Colon (tissue), 2 donors: Measurements from ENCODE around the gene EEF2K.
"Not testable (repeated sequence)": the region's sequence is repeated elsewhere in the genome, so short reads cannot be mapped to it uniquely, and the experiment has no call there.

ENCODE experiments used
- FAIRE-seq: peaks from 2 replicates; lab custom pipeline; 2012; peaks lifted over from hg19 to GRCh38; lab: Jason Lieb, UNC
- donor health status: control.
- donor health status: control.

Gene EEF2K

DNA sequence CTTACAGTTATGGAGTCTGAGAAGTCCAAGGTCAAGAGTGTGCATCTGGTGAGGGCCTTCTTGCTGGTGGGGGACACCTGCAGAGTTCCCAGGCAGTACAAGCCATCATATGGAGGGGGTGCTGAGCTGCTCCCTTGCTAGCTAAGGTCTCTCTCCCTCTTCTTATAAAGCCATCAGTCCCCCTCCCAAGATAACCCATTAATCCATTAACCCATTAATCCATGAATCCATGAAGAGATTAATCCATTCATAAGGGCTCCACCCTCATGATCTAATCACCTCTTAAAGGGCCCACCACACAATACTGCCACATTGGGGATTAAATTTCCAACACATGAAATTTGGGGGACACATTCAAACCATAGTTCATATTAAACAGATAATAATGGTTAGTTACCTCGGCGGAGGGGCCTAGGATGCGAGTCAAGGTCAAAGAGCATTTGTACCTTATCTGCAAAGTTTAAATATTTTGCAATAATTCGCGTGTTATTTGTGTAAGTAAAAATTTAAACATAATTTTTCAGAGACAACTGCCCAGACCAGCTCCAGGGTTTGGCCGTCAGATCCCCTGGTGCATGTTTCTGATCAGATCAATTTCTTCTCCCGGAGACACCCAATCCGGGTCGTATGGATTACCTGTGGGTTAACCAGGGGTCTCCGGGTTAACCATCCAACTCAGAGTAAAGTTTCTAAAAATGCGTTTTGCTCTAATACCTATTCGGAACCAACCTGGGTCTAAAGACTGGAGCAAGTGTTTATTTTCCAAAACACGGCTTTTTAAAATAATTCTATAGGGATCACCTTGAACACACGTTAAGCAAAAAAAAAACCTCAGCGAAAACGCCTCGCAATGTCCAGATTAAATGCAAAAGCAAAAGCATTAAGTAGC, 90.4 kb downstream of the EEF2K start:
- FAIRE-seq, result no peak

GRCh38 chr16:22297114-22297870, 91.2 kb downstream of the EEF2K start, which contains the start of gene POLR3E:
TSS of gene POLR3E (plus strand) at chr16:22297409. CDS start at chr16:22302969, 5,560 bp downstream.
- FAIRE-seq, result no peak

GRCh38 chr16:22297871-22298733, 92.0 kb downstream of the EEF2K start:
- no peak for FAIRE-seq

DNA sequence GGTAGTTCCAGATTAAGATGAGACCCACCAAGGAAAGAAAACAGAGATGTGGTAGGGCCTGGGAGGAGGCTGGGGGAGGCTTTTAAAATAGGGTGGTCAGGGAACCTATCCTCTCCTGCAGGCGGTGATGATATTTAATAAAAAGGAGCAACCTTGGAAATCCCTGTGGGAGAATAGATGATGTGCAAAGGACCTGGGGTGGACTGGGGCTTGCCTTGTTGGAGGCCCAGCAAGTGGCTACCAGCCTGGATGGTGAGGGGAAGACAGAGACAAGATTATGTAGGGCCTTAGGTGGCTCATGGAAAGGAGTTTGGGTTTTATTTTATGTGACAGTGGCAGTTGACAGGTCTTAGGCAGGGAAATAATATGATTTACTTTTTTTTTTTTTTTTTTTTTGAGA, 93.0 kb downstream of the EEF2K start:
- FAIRE-seq, result no peak

DNA sequence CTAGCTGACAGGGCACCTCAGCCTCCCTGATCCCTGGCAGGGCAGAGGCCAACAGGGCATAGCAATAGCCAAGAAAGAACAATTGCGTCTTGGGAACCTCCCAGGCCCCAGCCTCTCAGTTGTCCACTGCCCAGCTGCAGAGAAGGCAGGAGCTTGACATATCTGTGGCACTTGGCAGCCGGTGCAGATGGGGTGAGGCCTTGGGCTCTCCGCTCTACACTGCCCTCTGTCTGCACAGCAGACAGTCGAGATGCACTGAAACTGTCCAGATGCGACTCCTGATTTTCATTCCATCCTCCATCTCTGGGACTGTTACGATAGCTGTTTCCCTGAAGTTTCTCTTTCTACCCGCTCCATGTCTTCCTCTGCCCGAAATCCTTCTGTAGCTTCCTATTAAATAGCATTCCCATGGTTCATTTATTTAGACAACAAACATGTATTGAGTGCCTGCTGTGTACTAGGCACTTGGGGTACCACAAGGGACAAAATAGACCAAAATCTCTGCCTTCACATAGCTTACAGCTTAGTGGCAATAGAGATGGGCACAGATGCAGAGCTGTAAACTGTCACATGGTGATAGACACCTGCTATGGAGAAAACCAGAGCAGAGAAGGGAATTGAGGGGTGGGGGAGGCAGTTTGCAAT, 94.5 kb downstream of the EEF2K start:
- no peak for FAIRE-seq

DNA sequence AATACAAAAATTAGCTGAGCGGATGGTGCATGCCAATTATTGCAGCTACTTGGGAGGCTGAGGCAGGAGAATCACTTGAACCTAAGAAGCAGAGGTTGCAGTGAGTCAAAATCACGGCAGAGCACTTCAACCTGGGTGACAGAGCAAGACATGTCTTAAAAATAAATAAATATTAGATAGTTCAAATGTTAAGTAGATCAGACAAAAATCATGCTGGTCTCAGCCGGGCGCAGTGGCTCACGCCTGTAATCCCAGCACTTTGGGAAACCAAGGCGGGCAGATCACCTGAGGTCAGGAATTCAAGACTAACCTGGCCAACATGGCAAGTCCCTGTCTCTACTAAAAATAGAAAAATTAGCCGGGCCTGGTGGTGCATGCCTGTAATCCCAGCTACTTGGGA, 95.3 kb downstream of the EEF2K start:
- FAIRE-seq, result not testable (repeated sequence)

DNA sequence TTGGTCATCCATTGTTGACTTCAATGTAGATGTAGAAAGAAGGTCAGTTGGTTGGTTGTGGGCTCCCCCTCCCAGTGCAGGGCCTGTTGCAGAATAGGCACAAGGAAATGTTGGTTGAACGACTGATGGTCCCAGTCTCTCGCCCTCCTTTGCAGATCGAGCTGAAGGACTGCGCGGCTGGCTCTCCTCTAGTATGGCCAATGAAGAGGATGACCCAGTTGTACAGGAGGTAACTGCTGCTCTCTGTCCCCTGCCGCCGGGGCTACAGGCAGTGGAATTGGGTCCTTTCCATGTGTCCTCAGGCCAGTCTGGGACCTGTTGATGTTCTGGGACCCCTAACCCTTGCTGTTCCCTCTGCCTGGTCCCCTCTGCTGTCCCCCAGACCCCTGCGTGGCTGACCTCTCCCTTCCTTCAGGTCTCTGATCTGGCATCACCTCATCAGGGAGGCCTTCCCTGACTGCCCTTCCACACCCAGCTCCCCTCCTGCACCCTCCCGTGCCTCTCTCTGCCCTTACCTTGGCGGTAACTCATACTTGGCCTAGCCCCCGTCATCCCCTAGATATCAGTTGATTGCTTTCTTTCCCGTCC, 96.8 kb downstream of the EEF2K start:
- no peak for FAIRE-seq

DNA sequence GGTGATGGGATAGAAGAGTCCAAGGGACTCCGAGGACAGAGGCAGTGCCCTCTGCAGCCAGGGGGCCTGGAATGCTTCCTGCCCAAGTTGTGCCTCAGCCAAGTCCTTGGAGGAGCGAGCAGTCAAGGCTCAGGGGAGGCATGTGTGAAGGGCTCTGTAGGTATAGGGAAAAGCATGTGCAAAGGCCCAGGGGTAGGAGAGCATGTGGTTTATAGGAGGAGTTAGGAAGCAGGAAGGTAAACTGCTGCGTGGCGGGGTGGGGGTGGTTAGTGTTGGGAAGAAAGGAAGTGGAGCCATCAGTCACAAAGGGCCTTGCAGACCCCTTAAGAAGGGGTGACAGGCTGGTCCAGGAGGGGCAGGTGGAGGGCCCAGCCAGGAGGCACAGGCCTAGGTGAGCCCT, 98.3 kb downstream of the EEF2K start:
- FAIRE-seq, result no peak

DNA sequence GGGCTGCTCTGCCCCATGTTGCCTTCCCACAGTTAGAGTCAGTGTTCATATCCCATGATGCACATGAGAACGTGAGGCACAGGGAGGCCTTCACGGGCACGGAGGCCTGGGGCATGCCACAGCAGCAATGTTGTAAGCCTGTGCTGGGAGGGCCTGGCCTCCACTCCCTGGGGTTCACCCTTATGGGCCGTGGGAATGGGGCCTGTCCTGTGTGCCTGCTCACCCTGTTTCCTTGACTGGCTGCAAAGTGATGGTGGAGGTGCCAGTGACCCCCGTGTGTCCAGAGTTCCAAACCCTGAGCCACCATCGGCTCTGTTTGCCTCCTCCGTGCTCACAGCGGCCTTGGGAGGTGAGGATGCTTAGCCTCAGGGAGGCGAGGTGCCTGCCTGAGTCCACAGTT, 100.7 kb downstream of the EEF2K start:
- FAIRE-seq, result no peak

- FAIRE-seq, result no peak
These were observed 101.8 kb downstream of the EEF2K start for GRCh38 chr16:22307838-22308237.

DNA sequence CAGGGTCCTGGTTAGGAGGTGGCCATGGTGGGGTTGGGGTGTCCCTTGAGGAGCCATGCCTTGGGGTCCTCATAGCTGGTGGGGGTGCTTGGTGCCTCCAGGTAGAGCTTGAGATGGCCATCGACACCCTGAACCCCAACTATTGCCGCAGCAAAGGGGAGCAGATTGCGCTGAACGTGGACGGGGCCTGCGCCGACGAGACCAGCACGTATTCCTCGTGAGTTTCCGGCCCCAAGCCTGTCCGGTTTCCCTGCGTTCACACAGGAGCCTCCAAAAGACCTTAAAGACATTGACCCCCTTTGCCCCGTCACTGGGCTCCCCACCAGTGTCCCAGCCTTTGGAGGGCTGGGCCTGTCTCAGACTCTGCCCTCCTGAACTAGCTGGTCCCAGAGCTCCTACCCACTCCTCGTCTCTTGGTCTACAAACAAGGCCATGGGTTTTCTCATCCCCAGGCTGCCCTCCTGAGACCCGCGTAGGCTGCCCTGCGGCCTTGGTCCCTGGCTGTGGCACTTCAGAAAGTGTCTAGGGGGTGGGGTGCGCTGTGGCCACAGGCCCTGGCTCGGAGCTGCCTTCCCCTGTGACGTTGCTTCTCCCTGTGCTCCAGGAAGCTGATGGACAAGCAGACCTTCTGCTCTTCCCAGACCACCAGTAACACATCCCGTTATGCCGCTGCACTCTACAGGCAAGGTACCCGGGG, 102.9 kb downstream of the EEF2K start:
- no peak for FAIRE-seq

DNA sequence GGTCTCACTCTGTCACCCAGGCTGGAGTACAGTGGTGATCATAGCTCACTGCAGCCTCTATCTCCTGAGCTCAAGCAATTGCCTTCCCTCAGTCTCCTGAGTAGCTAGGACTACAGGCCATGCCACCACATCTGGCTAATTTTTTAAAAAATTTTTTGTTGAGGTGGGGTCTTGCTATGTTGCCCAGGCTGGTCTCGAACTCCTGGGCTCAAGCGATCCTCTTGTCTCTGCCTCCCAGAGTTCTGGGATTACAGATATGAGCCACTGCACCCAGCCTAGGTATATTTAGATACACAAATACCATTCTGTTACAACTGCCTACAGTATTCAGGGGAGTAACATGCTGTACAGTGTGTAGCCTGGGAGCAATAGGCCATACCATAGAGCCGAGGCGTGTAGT, 105.4 kb downstream of the EEF2K start:
- FAIRE-seq, result no peak

- FAIRE-seq, result no peak
These were observed 107.1 kb downstream of the EEF2K start for GRCh38 chr16:22312897-22313781.

- no peak for FAIRE-seq
These were observed 107.9 kb downstream of the EEF2K start for GRCh38 chr16:22313876-22314470.

- no peak for FAIRE-seq
These were observed 108.9 kb downstream of the EEF2K start for GRCh38 chr16:22314661-22315626.

- FAIRE-seq, result no peak
These were observed 109.9 kb downstream of the EEF2K start for GRCh38 chr16:22315979-22316378.

DNA sequence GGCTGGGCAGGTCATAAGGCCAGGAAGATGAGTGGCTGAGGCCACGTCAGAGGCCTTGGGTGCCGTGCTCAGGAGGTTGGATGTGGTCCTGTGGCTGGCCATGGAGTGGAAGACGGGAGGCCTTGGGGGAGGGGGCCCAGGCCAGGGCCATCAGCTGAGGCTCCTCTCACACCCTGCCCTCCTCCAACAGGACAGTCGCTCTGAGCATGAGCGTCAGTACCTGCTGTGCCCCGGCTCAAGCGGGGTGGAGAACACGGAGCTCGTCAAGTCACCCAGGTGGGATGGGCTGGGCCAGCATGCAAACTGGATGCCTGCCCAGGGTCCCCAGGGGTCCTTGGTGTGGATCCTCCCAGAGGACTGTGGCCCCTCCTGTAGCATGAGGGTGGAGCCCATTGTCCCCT, 110.3 kb downstream of the EEF2K start:
- no peak for FAIRE-seq

DNA sequence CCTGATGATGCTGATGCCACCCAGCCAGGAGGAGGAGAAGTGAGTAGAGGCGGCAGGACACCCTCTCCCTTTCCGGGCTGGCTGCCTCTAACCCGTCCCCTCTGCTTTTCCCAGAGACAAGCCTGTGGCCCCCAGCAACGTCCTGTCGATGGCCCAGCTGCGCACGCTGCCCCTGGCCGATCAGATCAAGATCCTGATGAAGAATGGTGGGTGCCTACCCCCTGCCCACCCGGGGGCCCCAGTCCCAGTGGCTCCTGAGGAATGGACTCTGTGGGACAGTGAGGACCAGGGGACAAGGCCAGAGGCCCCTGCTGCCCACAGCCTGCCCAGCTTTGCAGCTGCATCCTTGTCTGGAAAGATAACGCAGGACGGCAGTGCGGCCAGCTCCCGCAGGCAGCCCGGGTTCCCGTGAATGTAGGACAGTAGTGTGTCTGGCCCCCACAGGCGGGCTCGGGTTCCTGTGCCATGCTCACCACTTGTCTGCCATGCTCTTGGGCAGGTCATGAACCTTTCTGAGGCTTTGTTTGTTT, 111.0 kb downstream of the EEF2K start:
- FAIRE-seq, result no peak
